Chondrocyte (in vitro differentiated cells): Measurements from ENCODE around the gene ELOVL7. TPM values are rescaled to one million over a fixed set of nuclear protein-coding genes. Genes with fewer than 3 reads are reported as not detected.

ENCODE experiments used
- DNase-seq: peaks from one replicate; pipeline ENCODE4 v3.0.0; 2021; ENCODE audit warnings: mixed read lengths, low spot score
- H3K27ac Mint-ChIP-seq: one replicate; pipeline ENCODE4 v1.8.0; 2021; ENCODE audit warnings: mild to moderate bottlenecking, moderate library complexity, mixed read lengths; ENCODE audit not compliant: unreplicated experiment
- H3K27me3 Mint-ChIP-seq: 2 replicates; pipeline ENCODE4 v1.8.0; 2021; ENCODE audit warnings: low read depth, mixed read lengths
- H3K36me3 Mint-ChIP-seq: 2 replicates; pipeline ENCODE4 v1.8.0; 2021; ENCODE audit warnings: low read depth, mixed read lengths
- H3K4me1 Mint-ChIP-seq: 2 replicates; pipeline ENCODE4 v1.8.0; 2021; ENCODE audit warnings: low read depth, mild to moderate bottlenecking, mixed read lengths
- H3K4me3 Mint-ChIP-seq: one replicate; pipeline ENCODE4 v1.8.0; 2021; ENCODE audit warnings: mild to moderate bottlenecking, moderate library complexity, mixed read lengths; ENCODE audit not compliant: unreplicated experiment
- H3K9me3 Mint-ChIP-seq: 2 replicates; pipeline ENCODE4 v1.8.0; 2021; ENCODE audit warnings: low read depth, mixed read lengths
- total RNA-seq: library from RNA; stranded (reverse); gene quantifications from 3 replicates; pipeline ENCODE4 v1.2.1, GENCODE V29; 2021
- TF ChIP-seq, protein P1 (sequence below): fragments of 200-600 bp; sonication (generic); IDR thresholded peaks from 2 replicates; pipeline ENCODE4 v1.5.0; 2021; ENCODE audit warnings: antibody characterized with exemption, mild to moderate bottlenecking, moderate library complexity

ELOVL7 gene
- total RNA-seq, 1 donor from 2014 or later = 0.40 TPM

GRCh38 chr5:60814498-60814897 is 29.6 kb downstream of the ELOVL7 start:
- no peaks in the 10 kb centered on the region for H3K9me3 Mint-ChIP-seq

GRCh38 chr5:60812426-60812825 is 31.6 kb downstream of the ELOVL7 start:
- Mint-ChIP-seq H3K27ac (no peak overlapping the region), H3K4me1 (peaks cover 17% of the 10 kb centered on the region), H3K36me3 (no peaks in the 10 kb centered on the region), H3K27me3 (no peaks in the 10 kb centered on the region), H3K9me3 (no peaks in the 10 kb centered on the region), H3K4me3 (no peak overlapping the region)
- TF ChIP-seq, protein P1, sequence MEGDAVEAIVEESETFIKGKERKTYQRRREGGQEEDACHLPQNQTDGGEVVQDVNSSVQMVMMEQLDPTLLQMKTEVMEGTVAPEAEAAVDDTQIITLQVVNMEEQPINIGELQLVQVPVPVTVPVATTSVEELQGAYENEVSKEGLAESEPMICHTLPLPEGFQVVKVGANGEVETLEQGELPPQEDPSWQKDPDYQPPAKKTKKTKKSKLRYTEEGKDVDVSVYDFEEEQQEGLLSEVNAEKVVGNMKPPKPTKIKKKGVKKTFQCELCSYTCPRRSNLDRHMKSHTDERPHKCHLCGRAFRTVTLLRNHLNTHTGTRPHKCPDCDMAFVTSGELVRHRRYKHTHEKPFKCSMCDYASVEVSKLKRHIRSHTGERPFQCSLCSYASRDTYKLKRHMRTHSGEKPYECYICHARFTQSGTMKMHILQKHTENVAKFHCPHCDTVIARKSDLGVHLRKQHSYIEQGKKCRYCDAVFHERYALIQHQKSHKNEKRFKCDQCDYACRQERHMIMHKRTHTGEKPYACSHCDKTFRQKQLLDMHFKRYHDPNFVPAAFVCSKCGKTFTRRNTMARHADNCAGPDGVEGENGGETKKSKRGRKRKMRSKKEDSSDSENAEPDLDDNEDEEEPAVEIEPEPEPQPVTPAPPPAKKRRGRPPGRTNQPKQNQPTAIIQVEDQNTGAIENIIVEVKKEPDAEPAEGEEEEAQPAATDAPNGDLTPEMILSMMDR = no peak
- DNase-seq = no peak

More at GRCh38 chr5:60814498-60814897, 29.6 kb downstream of the ELOVL7 start:
- no peaks in the 10 kb centered on the region for H3K36me3 Mint-ChIP-seq
- H3K27ac Mint-ChIP-seq = no peak overlapping the region
- TF ChIP-seq, protein P1 = no peak
- DNase-seq = no peak
- peaks cover 17% of the 10 kb centered on the region for H3K4me1 Mint-ChIP-seq
- no peak overlapping the region for H3K4me3 Mint-ChIP-seq
- no peaks in the 10 kb centered on the region for H3K27me3 Mint-ChIP-seq

GRCh38 chr5:60811105-60811504 is 33.0 kb downstream of the ELOVL7 start:
- no peak overlapping the region for H3K4me3 Mint-ChIP-seq
- H3K27ac Mint-ChIP-seq = no peak overlapping the region
- TF ChIP-seq, protein P1 = no peak
- H3K36me3 Mint-ChIP-seq = no peaks in the 10 kb centered on the region
- no peaks in the 10 kb centered on the region for H3K9me3 Mint-ChIP-seq
- DNase-seq = no peak
- H3K27me3 Mint-ChIP-seq = no peaks in the 10 kb centered on the region
- peaks cover 17% of the 10 kb centered on the region for H3K4me1 Mint-ChIP-seq

- no peak for DNase-seq
- H3K27ac Mint-ChIP-seq = peak overlapping the region; percentile 27
These were observed 33.5 kb downstream of the ELOVL7 start for GRCh38 chr5:60810438-60811085.

GRCh38 chr5:60809891-60810425 is 34.1 kb downstream of the ELOVL7 start:
- no peak for DNase-seq
- Mint-ChIP-seq H3K4me3 (no peak overlapping the region), H3K27ac (no peak overlapping the region), H3K4me1 (peaks cover 12% of the 10 kb centered on the region), H3K9me3 (no peaks in the 10 kb centered on the region), H3K27me3 (no peaks in the 10 kb centered on the region), H3K36me3 (no peaks in the 10 kb centered on the region)
- TF ChIP-seq, protein P1 = no peak

More at GRCh38 chr5:60810438-60811085, 33.5 kb downstream of the ELOVL7 start:
- TF ChIP-seq, protein P1 = no peak
- no peaks in the 10 kb centered on the region for H3K27me3 Mint-ChIP-seq
- no peaks in the 10 kb centered on the region for H3K36me3 Mint-ChIP-seq
- no peak overlapping the region for H3K4me3 Mint-ChIP-seq
- peaks cover 15% of the 10 kb centered on the region for H3K4me1 Mint-ChIP-seq
- no peaks in the 10 kb centered on the region for H3K9me3 Mint-ChIP-seq
